GM23338 (cell line): ENCODE results near the gene KLF11.

Source experiments
- CREB1 ChIP-seq: fragments of 250-450 bp; sonication (Bioruptor Pico); IDR thresholded peaks from 2 replicates; pipeline ENCODE4 v1.5.0; 2020; ENCODE audit warnings: low read depth, mild to moderate bottlenecking, moderate library complexity
- EZH2 ChIP-seq: fragments of 200-600 bp; sonication (generic); IDR thresholded peaks from one replicate; pipeline ENCODE4 v1.8.0; 2017; ENCODE audit warnings: antibody characterized with exemption, mild to moderate bottlenecking, low read depth; ENCODE audit not compliant: unreplicated experiment
- EZH2phosphoT487 ChIP-seq: fragments of 200-600 bp; sonication (generic); IDR thresholded peaks from one replicate; pipeline ENCODE4 v1.8.1; 2018; ENCODE audit warnings: antibody characterized with exemption; ENCODE audit not compliant: unreplicated experiment
- JUNB ChIP-seq: IDR thresholded peaks from one replicate; pipeline ENCODE4 v1.6.1; 2016; ENCODE audit warnings: antibody characterized with exemption; ENCODE audit not compliant: unreplicated experiment
- POLR2AphosphoS5 ChIP-seq: IDR thresholded peaks from 2 replicates; pipeline ENCODE4 v1.6.1; 2016; ENCODE audit warnings: antibody characterized with exemption, low read depth
- TF ChIP-seq, protein P1 (sequence below), 2 experiments: fragments of 200-600 bp in 1 of 2; sonication (generic) in 1 of 2; conservative IDR thresholded peaks; 2 replicates each; pipeline versions ENCODE4 v1.5.1 to v1.6.1; 2016 to 2017; ENCODE audit warnings: antibody characterized with exemption in 2 of 2, low read depth in 2 of 2, mild to moderate bottlenecking in 2 of 2, moderate library complexity in 1 of 2
- TF ChIP-seq, protein P2 (sequence below): IDR thresholded peaks from one replicate; pipeline ENCODE4 v1.6.1; 2018; ENCODE audit warnings: antibody characterized with exemption; ENCODE audit not compliant: unreplicated experiment

DNA sequence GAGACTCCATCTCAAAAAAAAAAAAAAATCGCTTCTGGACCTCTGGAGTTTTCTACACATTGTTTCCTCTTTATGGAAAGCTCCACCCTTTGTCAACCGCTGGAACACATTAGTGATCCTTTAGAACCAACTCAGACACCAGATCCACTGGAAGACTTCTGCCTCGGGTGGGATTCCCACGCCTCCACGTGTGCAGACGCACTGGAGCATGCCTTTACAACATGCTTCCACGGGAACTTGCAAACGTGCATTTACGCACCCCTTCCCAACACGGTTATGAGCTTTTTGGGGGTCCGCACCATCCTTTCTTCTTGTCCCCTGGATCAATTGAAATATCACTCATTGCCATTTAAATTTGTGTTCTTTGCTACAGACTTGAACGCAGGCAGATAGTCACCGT is 31.8 kb downstream of the KLF11 start:
- TF ChIP-seq POLR2AphosphoS5: no peak
- TF ChIP-seq, protein P1, sequence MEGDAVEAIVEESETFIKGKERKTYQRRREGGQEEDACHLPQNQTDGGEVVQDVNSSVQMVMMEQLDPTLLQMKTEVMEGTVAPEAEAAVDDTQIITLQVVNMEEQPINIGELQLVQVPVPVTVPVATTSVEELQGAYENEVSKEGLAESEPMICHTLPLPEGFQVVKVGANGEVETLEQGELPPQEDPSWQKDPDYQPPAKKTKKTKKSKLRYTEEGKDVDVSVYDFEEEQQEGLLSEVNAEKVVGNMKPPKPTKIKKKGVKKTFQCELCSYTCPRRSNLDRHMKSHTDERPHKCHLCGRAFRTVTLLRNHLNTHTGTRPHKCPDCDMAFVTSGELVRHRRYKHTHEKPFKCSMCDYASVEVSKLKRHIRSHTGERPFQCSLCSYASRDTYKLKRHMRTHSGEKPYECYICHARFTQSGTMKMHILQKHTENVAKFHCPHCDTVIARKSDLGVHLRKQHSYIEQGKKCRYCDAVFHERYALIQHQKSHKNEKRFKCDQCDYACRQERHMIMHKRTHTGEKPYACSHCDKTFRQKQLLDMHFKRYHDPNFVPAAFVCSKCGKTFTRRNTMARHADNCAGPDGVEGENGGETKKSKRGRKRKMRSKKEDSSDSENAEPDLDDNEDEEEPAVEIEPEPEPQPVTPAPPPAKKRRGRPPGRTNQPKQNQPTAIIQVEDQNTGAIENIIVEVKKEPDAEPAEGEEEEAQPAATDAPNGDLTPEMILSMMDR (conservative IDR thresholded peaks at IDR 0.05; ENCODE audit: low read depth in 2 of 2): no peak
- TF ChIP-seq, protein P2, sequence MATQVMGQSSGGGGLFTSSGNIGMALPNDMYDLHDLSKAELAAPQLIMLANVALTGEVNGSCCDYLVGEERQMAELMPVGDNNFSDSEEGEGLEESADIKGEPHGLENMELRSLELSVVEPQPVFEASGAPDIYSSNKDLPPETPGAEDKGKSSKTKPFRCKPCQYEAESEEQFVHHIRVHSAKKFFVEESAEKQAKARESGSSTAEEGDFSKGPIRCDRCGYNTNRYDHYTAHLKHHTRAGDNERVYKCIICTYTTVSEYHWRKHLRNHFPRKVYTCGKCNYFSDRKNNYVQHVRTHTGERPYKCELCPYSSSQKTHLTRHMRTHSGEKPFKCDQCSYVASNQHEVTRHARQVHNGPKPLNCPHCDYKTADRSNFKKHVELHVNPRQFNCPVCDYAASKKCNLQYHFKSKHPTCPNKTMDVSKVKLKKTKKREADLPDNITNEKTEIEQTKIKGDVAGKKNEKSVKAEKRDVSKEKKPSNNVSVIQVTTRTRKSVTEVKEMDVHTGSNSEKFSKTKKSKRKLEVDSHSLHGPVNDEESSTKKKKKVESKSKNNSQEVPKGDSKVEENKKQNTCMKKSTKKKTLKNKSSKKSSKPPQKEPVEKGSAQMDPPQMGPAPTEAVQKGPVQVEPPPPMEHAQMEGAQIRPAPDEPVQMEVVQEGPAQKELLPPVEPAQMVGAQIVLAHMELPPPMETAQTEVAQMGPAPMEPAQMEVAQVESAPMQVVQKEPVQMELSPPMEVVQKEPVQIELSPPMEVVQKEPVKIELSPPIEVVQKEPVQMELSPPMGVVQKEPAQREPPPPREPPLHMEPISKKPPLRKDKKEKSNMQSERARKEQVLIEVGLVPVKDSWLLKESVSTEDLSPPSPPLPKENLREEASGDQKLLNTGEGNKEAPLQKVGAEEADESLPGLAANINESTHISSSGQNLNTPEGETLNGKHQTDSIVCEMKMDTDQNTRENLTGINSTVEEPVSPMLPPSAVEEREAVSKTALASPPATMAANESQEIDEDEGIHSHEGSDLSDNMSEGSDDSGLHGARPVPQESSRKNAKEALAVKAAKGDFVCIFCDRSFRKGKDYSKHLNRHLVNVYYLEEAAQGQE: no peak
- no peak for TF ChIP-seq EZH2phosphoT487
- no peak for TF ChIP-seq CREB1
- no peak for TF ChIP-seq JUNB
- no peak for TF ChIP-seq EZH2
